ENCODE data around the gene SMARCA2.
A peak's percentile ranks its signal among the peaks of the same experiment; 100 is the strongest.

SMARCA2 gene

DNA sequence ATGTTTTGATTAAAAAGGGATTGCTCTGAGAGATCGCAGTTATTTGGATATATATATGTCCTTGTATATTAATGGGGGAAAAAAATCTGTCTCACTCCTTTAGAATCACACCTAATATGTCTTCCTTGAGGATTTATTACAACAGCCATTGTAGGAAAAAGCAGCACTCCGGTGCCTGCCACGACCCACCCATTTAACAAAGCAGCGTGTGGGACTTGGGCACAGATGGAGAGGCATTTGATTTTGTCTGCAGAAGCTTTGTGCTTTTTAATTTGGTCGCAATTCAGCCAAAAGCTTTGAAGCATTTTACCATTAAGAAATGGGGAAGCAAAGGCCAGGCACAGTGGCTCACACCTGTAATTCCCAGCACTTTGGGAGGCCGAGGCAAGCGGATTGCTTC, 159.2 kb downstream of the SMARCA2 start:
- DNase-seq (ENCODE audit: low read depth), result no peak
- TF ChIP-seq, protein P1, sequence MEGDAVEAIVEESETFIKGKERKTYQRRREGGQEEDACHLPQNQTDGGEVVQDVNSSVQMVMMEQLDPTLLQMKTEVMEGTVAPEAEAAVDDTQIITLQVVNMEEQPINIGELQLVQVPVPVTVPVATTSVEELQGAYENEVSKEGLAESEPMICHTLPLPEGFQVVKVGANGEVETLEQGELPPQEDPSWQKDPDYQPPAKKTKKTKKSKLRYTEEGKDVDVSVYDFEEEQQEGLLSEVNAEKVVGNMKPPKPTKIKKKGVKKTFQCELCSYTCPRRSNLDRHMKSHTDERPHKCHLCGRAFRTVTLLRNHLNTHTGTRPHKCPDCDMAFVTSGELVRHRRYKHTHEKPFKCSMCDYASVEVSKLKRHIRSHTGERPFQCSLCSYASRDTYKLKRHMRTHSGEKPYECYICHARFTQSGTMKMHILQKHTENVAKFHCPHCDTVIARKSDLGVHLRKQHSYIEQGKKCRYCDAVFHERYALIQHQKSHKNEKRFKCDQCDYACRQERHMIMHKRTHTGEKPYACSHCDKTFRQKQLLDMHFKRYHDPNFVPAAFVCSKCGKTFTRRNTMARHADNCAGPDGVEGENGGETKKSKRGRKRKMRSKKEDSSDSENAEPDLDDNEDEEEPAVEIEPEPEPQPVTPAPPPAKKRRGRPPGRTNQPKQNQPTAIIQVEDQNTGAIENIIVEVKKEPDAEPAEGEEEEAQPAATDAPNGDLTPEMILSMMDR (IDR thresholded peaks at IDR 0.05; ENCODE audit: insufficient read depth, low read depth, low read length, missing control alignments), result no peak
- H3K4me3 ChIP-seq (ENCODE audit: low read depth, low read length), result no peak overlapping the region

DNA sequence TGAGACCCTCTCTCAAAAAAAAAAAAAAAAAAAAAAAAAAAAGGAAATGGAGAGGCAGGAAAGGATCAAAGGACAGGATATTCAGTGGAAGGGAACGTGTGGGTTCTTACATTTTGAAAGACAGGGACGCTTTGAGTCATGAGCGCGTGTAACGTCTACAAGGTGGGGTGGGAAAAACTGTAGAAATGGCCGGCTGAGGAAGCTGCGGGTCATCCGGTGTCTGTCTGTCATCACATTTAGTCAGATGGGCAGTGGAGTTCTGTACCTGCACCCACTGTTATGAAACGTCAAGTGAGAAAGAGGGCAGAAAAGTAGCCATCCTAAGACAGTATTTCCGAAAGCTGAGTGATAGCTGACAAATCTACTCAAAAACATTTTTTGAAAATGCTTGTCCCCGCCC, 159.8 kb downstream of the SMARCA2 start:
- H3K4me3 ChIP-seq (ENCODE audit: low read depth, low read length), result no peak overlapping the region
- DNase-seq (ENCODE audit: low read depth), result no peak
- TF ChIP-seq, protein P1 (IDR thresholded peaks at IDR 0.05; ENCODE audit: insufficient read depth, low read depth, low read length, missing control alignments), result no peak

DNA sequence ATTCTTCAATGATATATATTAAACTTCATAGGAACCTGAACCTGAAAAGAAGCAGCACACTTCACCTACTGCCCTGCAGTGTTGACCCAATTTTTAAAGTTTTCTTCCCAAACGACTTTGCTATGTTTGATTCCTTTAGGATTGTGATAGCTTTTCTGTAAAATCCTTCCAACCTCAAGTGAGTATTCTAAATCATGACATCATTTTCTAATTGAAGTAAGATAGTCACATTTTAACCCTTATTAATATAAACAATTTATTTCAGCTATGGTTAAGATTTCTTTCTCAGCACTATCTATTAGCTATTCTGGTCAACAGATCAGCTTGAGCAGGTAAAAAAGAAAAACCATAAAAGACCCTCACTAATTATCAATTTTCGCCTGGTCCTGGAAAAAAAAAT, 162.0 kb downstream of the SMARCA2 start:
- TF ChIP-seq, protein P1 (IDR thresholded peaks at IDR 0.05; ENCODE audit: insufficient read depth, low read depth, low read length, missing control alignments), result no peak
- no peak for DNase-seq (ENCODE audit: low read depth)
- H3K4me3 ChIP-seq (ENCODE audit: low read depth, low read length), result no peak overlapping the region

DNA sequence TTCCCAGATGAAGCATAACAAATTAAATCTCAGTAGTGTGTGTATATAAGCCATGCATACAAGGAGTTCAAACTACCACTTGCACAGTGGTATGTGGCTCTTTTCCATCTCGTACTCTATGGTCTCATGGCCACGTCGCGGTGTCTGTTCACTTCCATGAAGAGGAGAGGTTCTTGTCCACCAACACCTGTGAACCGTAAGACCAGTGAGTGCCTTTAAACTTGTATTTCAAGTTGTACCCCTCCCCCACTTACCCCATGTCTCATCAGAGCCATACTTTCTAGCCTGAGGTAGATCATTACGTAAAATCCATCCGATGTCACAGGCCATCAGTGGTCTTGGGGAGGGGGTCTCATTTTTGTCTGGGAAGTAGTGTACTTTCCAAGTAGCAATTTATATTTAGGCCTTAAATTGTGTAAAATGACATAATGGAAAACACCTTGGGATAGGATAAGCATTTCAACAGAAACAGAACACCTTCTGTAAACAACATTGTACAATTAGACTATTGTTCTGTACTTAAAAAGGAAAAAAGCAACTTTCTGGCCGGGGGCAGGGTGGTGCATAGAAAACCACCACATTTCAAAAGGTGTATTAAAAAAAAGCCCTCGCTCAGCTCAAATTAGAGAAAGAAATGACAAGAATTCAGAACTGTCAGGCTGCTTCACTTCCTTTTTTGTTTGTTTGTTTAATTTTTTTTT, 163.0 kb downstream of the SMARCA2 start:
- TF ChIP-seq, protein P1 (IDR thresholded peaks at IDR 0.05; ENCODE audit: insufficient read depth, low read depth, low read length, missing control alignments), result no peak
- H3K4me3 ChIP-seq (ENCODE audit: low read depth, low read length), result no peak overlapping the region
- DNase-seq (ENCODE audit: low read depth), result no peak

DNA sequence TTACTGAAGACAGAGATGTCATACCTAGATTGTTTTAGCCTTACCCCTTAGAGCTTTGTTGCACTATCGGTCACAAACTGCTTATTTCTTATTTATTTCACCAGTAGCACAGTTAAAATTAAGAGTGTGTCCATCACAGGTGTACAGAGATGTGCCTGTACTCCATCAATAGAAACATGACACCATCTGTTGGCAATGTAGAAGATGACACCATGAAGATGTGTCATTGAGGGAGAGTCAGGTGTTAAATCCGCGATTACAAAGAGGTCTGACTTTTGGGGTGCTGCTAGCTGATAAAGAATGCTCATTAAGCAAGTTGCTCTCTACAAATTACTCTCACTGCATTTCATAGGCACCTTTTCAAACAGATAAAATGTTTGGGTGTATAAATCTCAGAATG, 164.4 kb downstream of the SMARCA2 start:
- H3K4me3 ChIP-seq (ENCODE audit: low read depth, low read length), result no peak overlapping the region
- TF ChIP-seq, protein P1 (IDR thresholded peaks at IDR 0.05; ENCODE audit: insufficient read depth, low read depth, low read length, missing control alignments), result peak; percentile 3
- no peak for DNase-seq (ENCODE audit: low read depth)

DNA sequence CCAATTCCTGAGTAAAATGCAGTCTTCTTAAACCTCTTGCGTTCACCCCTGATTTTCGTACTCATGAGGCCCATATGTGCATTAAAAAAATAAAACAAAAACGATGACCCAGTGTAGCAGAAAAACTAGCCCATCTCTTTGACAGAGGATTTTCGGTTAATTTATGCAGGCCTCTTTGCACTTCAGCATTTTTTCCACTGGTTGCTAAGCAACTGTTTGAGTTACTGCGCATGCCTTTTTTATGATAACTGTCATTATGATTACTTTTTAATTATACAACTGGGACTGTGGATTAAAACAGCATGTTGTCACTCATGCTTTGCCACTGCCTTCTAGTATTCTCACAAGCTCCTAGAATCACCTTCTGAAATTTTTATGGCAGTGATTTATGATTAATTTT, 165.0 kb downstream of the SMARCA2 start:
- TF ChIP-seq, protein P1 (IDR thresholded peaks at IDR 0.05; ENCODE audit: insufficient read depth, low read depth, low read length, missing control alignments), result no peak
- DNase-seq (ENCODE audit: low read depth), result no peak
- no peak overlapping the region for H3K4me3 ChIP-seq (ENCODE audit: low read depth, low read length)

DNA sequence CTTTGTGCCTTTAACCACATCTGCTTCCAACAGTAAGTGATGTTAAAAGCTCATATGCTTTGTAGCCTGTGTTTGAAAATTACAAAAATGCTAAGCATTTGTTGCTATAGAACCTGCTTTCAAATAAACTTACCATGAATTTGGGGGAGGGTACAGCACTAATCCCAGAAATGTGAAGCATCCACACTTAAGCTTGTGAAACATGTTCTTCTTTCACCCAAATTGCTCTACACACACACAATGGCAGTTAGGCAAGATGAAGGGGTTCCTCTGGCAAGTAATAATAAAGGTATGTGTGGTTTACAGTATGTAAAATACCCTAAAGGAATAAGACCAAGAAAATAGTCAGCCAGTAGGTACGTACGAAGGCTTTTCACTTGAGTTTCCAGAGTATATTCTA, 165.6 kb downstream of the SMARCA2 start:
- no peak overlapping the region for H3K4me3 ChIP-seq (ENCODE audit: low read depth, low read length)
- TF ChIP-seq, protein P1 (IDR thresholded peaks at IDR 0.05; ENCODE audit: insufficient read depth, low read depth, low read length, missing control alignments), result no peak
- DNase-seq (ENCODE audit: low read depth), result no peak
